HAP-1 (cell line): Measurements from ENCODE around the gene ACADVL.
"Not testable (repeated sequence)": the region's sequence is repeated elsewhere in the genome, so short reads cannot be mapped to it uniquely, and the experiment has no call there.

ENCODE experiments used
- DNase-seq, 2 experiments: peaks; one replicate each; pipeline ENCODE4 v3.0.0-alpha.2; 2016 to 2020; ENCODE audit warnings: low spot score in 2 of 2
- H3K27me3 ChIP-seq: fragments of 250-450 bp; sonication (Bioruptor Pico); 2 replicates; pipeline ENCODE4 v1.5.1; 2020; ENCODE audit warnings: low read depth, mild to moderate bottlenecking, moderate library complexity
- H3K36me3 ChIP-seq: fragments of 250-450 bp; sonication (Bioruptor Pico); replicated peaks from 2 replicates; pipeline ENCODE4 v1.5.1; 2020; ENCODE audit warnings: mild to moderate bottlenecking
- H3K4me1 ChIP-seq: fragments of 250-450 bp; sonication (Bioruptor Pico); 2 replicates; pipeline ENCODE4 v1.5.1; 2020; ENCODE audit warnings: mild to moderate bottlenecking
- H3K4me3 ChIP-seq: fragments of 250-450 bp; sonication (Bioruptor Pico); 2 replicates; pipeline ENCODE4 v1.5.1; 2020; ENCODE audit warnings: mild to moderate bottlenecking, moderate library complexity
- H3K9me3 ChIP-seq: fragments of 250-450 bp; sonication (Bioruptor Pico); 2 replicates; pipeline ENCODE4 v1.5.1; 2020; ENCODE audit warnings: mild to moderate bottlenecking, moderate library complexity
- in situ Hi-C: fragments of 300-500 bp; cut with MboI; formaldehyde crosslinking; loops from 3 replicates; pipeline ENCODE4 v1.14.3; 2020; ENCODE audit warnings: low sequenced_read_pairs, inconsistent platforms, mixed read lengths

ACADVL gene

GRCh38 chr17:7219812-7220592 is at the start of gene ACADVL, which contains the start of gene DLG4:
Gene ACADVL (plus strand): TSS chr17:7219938. CDS start chr17:7219985, 47 bp downstream.
Gene DLG4 (minus strand): TSS chr17:7219836.
- no peaks in the 10 kb centered on the region for H3K9me3 ChIP-seq
- H3K4me3 ChIP-seq: peak within 1 kb of the TSS; percentile 85
- H3K36me3 ChIP-seq: peaks cover 46% of the 10 kb centered on the region
- no peaks in the 10 kb centered on the region for H3K27me3 ChIP-seq
- peaks cover 15% of the 10 kb centered on the region for H3K4me1 ChIP-seq
- peak; percentile 75 to 89 for DNase-seq
- in situ Hi-C loops: no loop called here

- DNase-seq, H3K9me3 ChIP-seq, H3K4me1 ChIP-seq, H3K36me3 ChIP-seq, H3K4me3 ChIP-seq, H3K27me3 ChIP-seq: not testable (repeated sequence)
- in situ Hi-C loops: loop anchor here (25.0 kb wide), 1 partner anchor 510 kb away; the partner anchor contains the start of genes C17orf100 and MED31
These were observed 47.1 kb upstream of the ACADVL start for GRCh38 chr17:7172522-7173191.

- no peak overlapping the region for H3K4me3 ChIP-seq
- no peaks in the 10 kb centered on the region for H3K36me3 ChIP-seq
- peak in 1 of 2 experiments; percentile 29 for DNase-seq
- H3K4me1 ChIP-seq: peaks cover 8% of the 10 kb centered on the region; the same call in 1 of the 2 replicates
- H3K9me3 ChIP-seq: no peaks in the 10 kb centered on the region
- in situ Hi-C loops: loop anchor here (25.0 kb wide), 1 partner anchor 512 kb away; the partner anchor contains the start of genes C17orf100 and MED31
- H3K27me3 ChIP-seq: no peaks in the 10 kb centered on the region
These were observed 45.8 kb upstream of the ACADVL start for GRCh38 chr17:7173687-7174602.

GRCh38 chr17:7174603-7175326 is 45.0 kb upstream of the ACADVL start:
- in situ Hi-C loops: loop anchor here (25.0 kb wide), 1 partner anchor 512 kb away; the partner anchor contains the start of genes C17orf100 and MED31
- Histone ChIP-seq H3K27me3 (no peaks in the 10 kb centered on the region), H3K4me3 (no peak overlapping the region), H3K4me1 (peaks cover 8% of the 10 kb centered on the region; the same call in 1 of the 2 replicates), H3K36me3 (no peaks in the 10 kb centered on the region), H3K9me3 (no peaks in the 10 kb centered on the region)
- DNase-seq: no peak

GRCh38 chr17:7175330-7175733 is 44.4 kb upstream of the ACADVL start:
- no peak for DNase-seq
- Histone ChIP-seq H3K4me3 (no peak overlapping the region), H3K36me3 (no peaks in the 10 kb centered on the region), H3K9me3 (no peaks in the 10 kb centered on the region), H3K4me1 (peaks cover 8% of the 10 kb centered on the region; the same call in 1 of the 2 replicates), H3K27me3 (no peaks in the 10 kb centered on the region)
- in situ Hi-C loops: no loop called here

GRCh38 chr17:7176107-7176840 is 43.5 kb upstream of the ACADVL start:
- Histone ChIP-seq H3K27me3 (no peaks in the 10 kb centered on the region), H3K36me3 (no peaks in the 10 kb centered on the region), H3K4me3 (no peak overlapping the region), H3K4me1 (peaks cover 8% of the 10 kb centered on the region; the same call in 1 of the 2 replicates), H3K9me3 (no peaks in the 10 kb centered on the region)
- DNase-seq: no peak
- in situ Hi-C loops: no loop called here

- peak overlapping the region; percentile 29; the same call in 1 of the 2 replicates for H3K4me3 ChIP-seq
- no peaks in the 10 kb centered on the region for H3K36me3 ChIP-seq
- in situ Hi-C loops: no loop called here
- peak in 1 of 2 experiments; percentile 32 for DNase-seq
- H3K27me3 ChIP-seq: no peaks in the 10 kb centered on the region
- H3K4me1 ChIP-seq: peaks cover 8% of the 10 kb centered on the region; the same call in 1 of the 2 replicates
- no peaks in the 10 kb centered on the region for H3K9me3 ChIP-seq
These were observed 42.9 kb upstream of the ACADVL start for GRCh38 chr17:7176841-7177190.

GRCh38 chr17:7177191-7177953 is 42.4 kb upstream of the ACADVL start:
- Histone ChIP-seq H3K4me1 (peaks cover 8% of the 10 kb centered on the region; the same call in 1 of the 2 replicates), H3K27me3 (no peaks in the 10 kb centered on the region), H3K36me3 (no peaks in the 10 kb centered on the region), H3K9me3 (no peaks in the 10 kb centered on the region), H3K4me3 (peak overlapping the region; percentile 29)
- DNase-seq: peak; percentile 73 to 89
- in situ Hi-C loops: no loop called here

- DNase-seq: peak in 1 of 2 experiments; percentile 35
- Histone ChIP-seq H3K4me3 (peak overlapping the region; percentile 29), H3K27me3 (no peaks in the 10 kb centered on the region), H3K36me3 (no peaks in the 10 kb centered on the region), H3K4me1 (peaks cover 8% of the 10 kb centered on the region; the same call in 1 of the 2 replicates), H3K9me3 (no peaks in the 10 kb centered on the region)
- in situ Hi-C loops: no loop called here
These were observed 41.7 kb upstream of the ACADVL start for GRCh38 chr17:7177954-7178477.

GRCh38 chr17:7178973-7179316 is 40.8 kb upstream of the ACADVL start:
- peaks cover 8% of the 10 kb centered on the region; the same call in 1 of the 2 replicates for H3K4me1 ChIP-seq
- H3K9me3 ChIP-seq: no peaks in the 10 kb centered on the region
- DNase-seq: no peak
- no peaks in the 10 kb centered on the region for H3K36me3 ChIP-seq
- H3K27me3 ChIP-seq: no peaks in the 10 kb centered on the region
- in situ Hi-C loops: no loop called here
- H3K4me3 ChIP-seq: no peak overlapping the region

GRCh38 chr17:7179317-7180254 is 40.2 kb upstream of the ACADVL start, which contains the start of gene ASGR1:
Gene ASGR1 (minus strand): TSS chr17:7179370. CDS start chr17:7178563, 807 bp downstream.
- H3K9me3 ChIP-seq: no peaks in the 10 kb centered on the region

More at GRCh38 chr17:7179317-7180254, 40.2 kb upstream of the ACADVL start, which contains the start of gene ASGR1:
- H3K36me3 ChIP-seq: no peaks in the 10 kb centered on the region
- in situ Hi-C loops: loop anchor here (10.0 kb wide), 1 partner anchor 135 kb away; the partner anchor contains the start of gene SLC16A11
- no peaks in the 10 kb centered on the region for H3K27me3 ChIP-seq
- peaks cover 8% of the 10 kb centered on the region; the same call in 1 of the 2 replicates for H3K4me1 ChIP-seq
- no peak for DNase-seq
- H3K4me3 ChIP-seq: no peak within 1 kb of the TSS; the same call in 1 of the 2 replicates
